SU-DHL-6 (cell line): Measurements from ENCODE around the gene ME2.

Source experiments
- EZH2phosphoT487 ChIP-seq: fragments of 200-600 bp; sonication (generic), shearing (Covaris generic); conservative IDR thresholded peaks from 2 replicates; pipeline ENCODE4 v1.6.1; 2018; ENCODE audit warnings: mild to moderate bottlenecking, antibody characterized with exemption, low read length, moderate library complexity, mixed read lengths
- TF ChIP-seq, protein P1 (sequence below): fragments of 200-600 bp; sonication (generic); IDR thresholded peaks from one replicate; pipeline ENCODE4 v1.5.1; 2017; ENCODE audit warnings: antibody characterized with exemption, mild to moderate bottlenecking, low read length, moderate library complexity; ENCODE audit not compliant: insufficient read depth, poor library complexity, severe bottlenecking

DNA sequence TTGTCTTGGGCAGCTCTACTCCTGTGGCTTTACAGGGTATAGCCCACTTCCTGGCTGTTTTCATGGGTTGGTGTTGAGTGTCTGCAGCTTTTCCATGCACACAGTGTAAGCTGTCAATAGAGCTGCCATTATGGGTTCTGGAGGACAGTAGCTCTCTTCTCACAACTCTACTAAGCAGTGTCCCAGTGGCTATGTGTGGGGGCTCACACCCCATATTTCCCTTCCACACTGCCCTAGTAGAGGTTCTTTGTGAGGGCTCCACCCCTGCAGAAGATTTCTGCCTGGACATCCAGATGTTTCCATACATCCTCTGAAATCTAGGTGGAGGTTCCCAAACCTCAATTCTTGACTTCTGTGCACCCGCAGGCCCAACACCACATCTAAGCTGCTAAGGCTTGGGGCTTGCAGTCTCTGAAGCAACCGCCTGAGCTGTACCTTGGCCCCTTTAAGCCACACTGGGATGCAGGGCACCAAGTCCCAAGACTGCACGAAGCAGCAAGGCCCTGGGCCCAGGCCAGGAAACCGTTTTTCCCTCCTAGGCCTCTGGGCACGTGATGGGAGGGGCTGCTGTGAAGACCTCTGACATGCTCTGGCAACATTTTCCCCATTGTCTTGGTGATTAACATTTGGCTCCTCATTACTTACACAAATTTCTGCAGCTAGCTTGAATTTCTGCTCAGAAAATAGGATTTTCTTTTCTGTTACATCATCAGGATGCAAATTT lies 98.3 kb downstream of the ME2 start:
- TF ChIP-seq, protein P1, sequence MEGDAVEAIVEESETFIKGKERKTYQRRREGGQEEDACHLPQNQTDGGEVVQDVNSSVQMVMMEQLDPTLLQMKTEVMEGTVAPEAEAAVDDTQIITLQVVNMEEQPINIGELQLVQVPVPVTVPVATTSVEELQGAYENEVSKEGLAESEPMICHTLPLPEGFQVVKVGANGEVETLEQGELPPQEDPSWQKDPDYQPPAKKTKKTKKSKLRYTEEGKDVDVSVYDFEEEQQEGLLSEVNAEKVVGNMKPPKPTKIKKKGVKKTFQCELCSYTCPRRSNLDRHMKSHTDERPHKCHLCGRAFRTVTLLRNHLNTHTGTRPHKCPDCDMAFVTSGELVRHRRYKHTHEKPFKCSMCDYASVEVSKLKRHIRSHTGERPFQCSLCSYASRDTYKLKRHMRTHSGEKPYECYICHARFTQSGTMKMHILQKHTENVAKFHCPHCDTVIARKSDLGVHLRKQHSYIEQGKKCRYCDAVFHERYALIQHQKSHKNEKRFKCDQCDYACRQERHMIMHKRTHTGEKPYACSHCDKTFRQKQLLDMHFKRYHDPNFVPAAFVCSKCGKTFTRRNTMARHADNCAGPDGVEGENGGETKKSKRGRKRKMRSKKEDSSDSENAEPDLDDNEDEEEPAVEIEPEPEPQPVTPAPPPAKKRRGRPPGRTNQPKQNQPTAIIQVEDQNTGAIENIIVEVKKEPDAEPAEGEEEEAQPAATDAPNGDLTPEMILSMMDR: no peak
- TF ChIP-seq EZH2phosphoT487: no peak
